IMR-90 (cell line): ENCODE measurements around the gene CCDC18. TPM values are rescaled to one million over a fixed set of nuclear protein-coding genes. Genes with fewer than 3 reads are reported as not detected.

ENCODE experiments used
- ATAC-seq: fragments of 200-7000 bp; cut with Tn5 transposase; 2 replicates; pipeline ENCODE4 v1.9.1; 2020; ENCODE audit warnings: low read depth, mild to moderate bottlenecking, moderate library complexity
- BruUV-seq: library from RNA; stranded (reverse); fragments of 400-500 nt; replicated peaks from 2 replicates; lab custom pipeline; 2021; lab: Mats Ljungman, UMichigan
- CTCF ChIA-PET: fragments of 300-600 bp; formaldehyde crosslinking; extraction: SDS; loops from one replicate; lab custom pipeline; 2021; ENCODE audit warnings: antibody characterized with exemption; lab: Yijun Ruan, JAX
- POLR2A ChIA-PET: fragments of 300-600 bp; sonication (Branson Sonifier 250); formaldehyde crosslinking; loops from one replicate; lab custom pipeline; 2022; ENCODE audit warnings: antibody characterized with exemption; ENCODE audit not compliant: unreplicated experiment; lab: Charles Lee
- DNase-seq: peaks from one replicate; pipeline ENCODE4 v3.0.0; 2013
- H2AFZ ChIP-seq: replicated peaks from 2 replicates; pipeline ENCODE3; 2013; ENCODE audit warnings: low read length, mild to moderate bottlenecking; ENCODE audit not compliant: poor library complexity
- H2AK5ac ChIP-seq: 2 replicates; pipeline ENCODE4 v1.6.1; 2013; ENCODE audit warnings: low read depth, low read length, inconsistent platforms
- H2AK9ac ChIP-seq: replicated peaks from 2 replicates; pipeline ENCODE3; 2013; ENCODE audit warnings: mild to moderate bottlenecking, low read depth, low read length, moderate library complexity; ENCODE audit not compliant: poor library complexity
- H2BK120ac ChIP-seq: 2 replicates; pipeline ENCODE4 v1.6.1; 2013; ENCODE audit warnings: low read depth, low read length, inconsistent platforms
- H2BK15ac ChIP-seq: 3 replicates; pipeline ENCODE4 v1.6.1; 2013; ENCODE audit warnings: low read depth, low read length, inconsistent platforms
- H2BK20ac ChIP-seq: 2 replicates; pipeline ENCODE4 v1.6.1; 2013; ENCODE audit warnings: low read depth, mild to moderate bottlenecking, inconsistent platforms, low read length, moderate library complexity
- H2BK5ac ChIP-seq: 2 replicates; pipeline ENCODE4 v1.6.1; 2013; ENCODE audit warnings: mild to moderate bottlenecking, low read depth, low read length, inconsistent platforms; ENCODE audit not compliant: poor library complexity, severe bottlenecking
- H3K14ac ChIP-seq: replicated peaks from 2 replicates; pipeline ENCODE4 v1.6.1; 2013; ENCODE audit warnings: low read depth, low read length, inconsistent platforms
- H3K18ac ChIP-seq: 2 replicates; pipeline ENCODE4 v1.6.1; 2013; ENCODE audit warnings: low read depth, low read length, control low read depth
- H3K23ac ChIP-seq: 2 replicates; pipeline ENCODE4 v1.6.1; 2013; ENCODE audit warnings: low read depth, low read length, inconsistent platforms
- H3K27ac ChIP-seq: 2 replicates; pipeline ENCODE4 v1.5.1; 2013; ENCODE audit warnings: mild to moderate bottlenecking, control low read depth, low read length; ENCODE audit not compliant: insufficient read depth
- H3K27me3 ChIP-seq: 2 replicates; pipeline ENCODE4 v1.6.1; 2013; ENCODE audit warnings: low read length; ENCODE audit not compliant: control insufficient read depth, insufficient read depth
- H3K36me3 ChIP-seq: 2 replicates; pipeline ENCODE4 v1.6.1; 2013; ENCODE audit warnings: low read length, mixed read lengths; ENCODE audit not compliant: control insufficient read depth, insufficient read depth
- H3K4ac ChIP-seq: 2 replicates; pipeline ENCODE4 v1.6.1; 2013; ENCODE audit warnings: low read depth, low read length, inconsistent platforms
- H3K4me1 ChIP-seq: 2 replicates; pipeline ENCODE4 v1.6.1; 2013; ENCODE audit warnings: low read length, mixed read lengths; ENCODE audit not compliant: control insufficient read depth, insufficient read depth
- H3K4me2 ChIP-seq: 2 replicates; pipeline ENCODE4 v1.6.1; 2013; ENCODE audit warnings: low read depth, mild to moderate bottlenecking, control low read depth, low read length, moderate library complexity
- H3K4me3 ChIP-seq: 2 replicates; pipeline ENCODE4 v1.5.1; 2013; ENCODE audit warnings: low read depth, mild to moderate bottlenecking, control low read depth, low read length, moderate library complexity; ENCODE audit not compliant: insufficient read depth
- H3K56ac ChIP-seq: 2 replicates; pipeline ENCODE4 v1.6.1; 2013; ENCODE audit warnings: low read length, inconsistent platforms; ENCODE audit not compliant: insufficient read depth; ENCODE audit errors: extremely low read depth
- H3K79me1 ChIP-seq, 2 experiments: 2 replicates each; pipeline ENCODE4 v1.6.1; 2013; ENCODE audit warnings: low read length in 2 of 2, inconsistent platforms in 1 of 2, low read depth in 1 of 2
- H3K9ac ChIP-seq: 2 replicates; pipeline ENCODE4 v1.6.1; 2013; ENCODE audit warnings: low read depth, low read length, control low read depth
- H3K9me1 ChIP-seq: 2 replicates; pipeline ENCODE4 v1.6.1; 2013; ENCODE audit warnings: low read length, inconsistent platforms; ENCODE audit not compliant: insufficient read depth
- H3K9me3 ChIP-seq: 2 replicates; pipeline ENCODE4 v1.6.1; 2013; ENCODE audit warnings: low read length; ENCODE audit not compliant: control insufficient read depth, insufficient read depth
- H4K20me1 ChIP-seq: 2 replicates; pipeline ENCODE4 v1.6.1; 2013; ENCODE audit warnings: low read length, inconsistent platforms; ENCODE audit not compliant: insufficient read depth
- H4K5ac ChIP-seq: 2 replicates; pipeline ENCODE4 v1.6.1; 2013; ENCODE audit warnings: mild to moderate bottlenecking, low read depth, low read length, control low read depth
- H4K8ac ChIP-seq, 2 experiments: 2 replicates each; pipeline ENCODE4 v1.6.1; 2013; ENCODE audit warnings: low read depth in 2 of 2, low read length in 2 of 2, control low read depth in 1 of 2, inconsistent platforms in 1 of 2
- H4K91ac ChIP-seq: 2 replicates; pipeline ENCODE4 v1.6.1; 2013; ENCODE audit warnings: low read depth, low read length, inconsistent platforms; ENCODE audit not compliant: insufficient read depth
- BHLHE40 ChIP-seq: fragments of 150-350 bp; IDR thresholded peaks from 2 replicates; pipeline ENCODE4 v1.6.1; 2016; ENCODE audit warnings: mild to moderate bottlenecking, low read depth, low read length
- CEBPB ChIP-seq: IDR thresholded peaks from 2 replicates; pipeline ENCODE4 v1.6.1; 2012; ENCODE audit warnings: low read depth, low read length, improper control_type of control experiment
- CHD1 ChIP-seq: IDR thresholded peaks from 2 replicates; pipeline ENCODE4 v1.6.1; 2012; ENCODE audit warnings: low read depth, low read length, improper control_type of control experiment
- ELK1 ChIP-seq: fragments of 150-350 bp; IDR thresholded peaks from 2 replicates; pipeline ENCODE4 v1.6.1; 2016; ENCODE audit warnings: low read depth, mild to moderate bottlenecking, low read length, moderate library complexity, borderline replicate concordance
- MAFK ChIP-seq: IDR thresholded peaks from 2 replicates; pipeline ENCODE4 v1.6.1; 2012; ENCODE audit warnings: low read depth, low read length, improper control_type of control experiment
- MAZ ChIP-seq: IDR thresholded peaks from 2 replicates; pipeline ENCODE4 v1.6.1; 2012; ENCODE audit warnings: low read depth, mild to moderate bottlenecking, low read length, improper control_type of control experiment, moderate library complexity, borderline replicate concordance
- MXI1 ChIP-seq: IDR thresholded peaks from 2 replicates; pipeline ENCODE4 v1.6.1; 2012; ENCODE audit warnings: low read depth, mild to moderate bottlenecking, low read length, moderate library complexity, borderline replicate concordance
- NFE2L2 ChIP-seq: fragments of 150-350 bp; IDR thresholded peaks from 2 replicates; pipeline ENCODE4 v1.6.1; 2016; ENCODE audit warnings: low read depth, mild to moderate bottlenecking, low read length
- POLR2A ChIP-seq: IDR thresholded peaks from 2 replicates; pipeline ENCODE4 v1.6.1; 2012; ENCODE audit warnings: mild to moderate bottlenecking, low read depth, low read length
- RAD21 ChIP-seq: IDR thresholded peaks from 2 replicates; pipeline ENCODE4 v1.6.1; 2012; ENCODE audit warnings: low read length, improper control_type of control experiment
- RCOR1 ChIP-seq: IDR thresholded peaks from 2 replicates; pipeline ENCODE4 v1.6.1; 2012; ENCODE audit warnings: mild to moderate bottlenecking, low read length, improper control_type of control experiment; ENCODE audit not compliant: insufficient replicate concordance
- RFX5 ChIP-seq: IDR thresholded peaks from 2 replicates; pipeline ENCODE4 v1.8.0; 2012; ENCODE audit warnings: low read depth, mild to moderate bottlenecking, low read length, moderate library complexity
- SMC3 ChIP-seq: fragments of 150-350 bp; IDR thresholded peaks from 2 replicates; pipeline ENCODE4 v1.6.1; 2016; ENCODE audit warnings: low read depth, mild to moderate bottlenecking, antibody characterized with exemption, low read length, moderate library complexity
- dilution Hi-C: fragments of 300-500 bp; cut with HindIII; formaldehyde crosslinking; loops from one replicate; pipeline ENCODE4 v1.14.3; 2018; ENCODE audit warnings: low sequenced_read_pairs; ENCODE audit not compliant: unreplicated experiment
- in situ Hi-C: fragments of 300-500 bp; cut with MboI; formaldehyde crosslinking; loops from 3 replicates; pipeline ENCODE4 v1.14.3; 2019; ENCODE audit warnings: low sequenced_read_pairs, inconsistent platforms, mixed read lengths
- intact Hi-C: fragments of 100-400 bp; cut with micrococcal nuclease; formaldehyde crosslinking; loops from 2 replicates; pipeline ENCODE4 v1.10.0; 2022
- polyA plus RNA-seq, 3 experiments: library from polyadenylated mRNA; depleted of rRNA; stranded (reverse); fragments of >200 nt; gene quantifications; 2 replicates each; pipeline ENCODE4 v1.2.3, GENCODE V29; 2012; ENCODE audit warnings: low replicate concordance in 1 of 3
- total RNA-seq: library from RNA; depleted of rRNA; stranded (reverse); fragments of >200 nt; gene quantifications from 2 replicates; pipeline ENCODE4 v1.2.3, GENCODE V29; 2012
- TF ChIP-seq, protein P1 (sequence below): fragments of 150-350 bp; IDR thresholded peaks from 2 replicates; pipeline ENCODE4 v1.6.1; 2017; ENCODE audit warnings: mild to moderate bottlenecking, antibody characterized with exemption, low read length, low read depth
- TF ChIP-seq, protein P2 (sequence below): conservative IDR thresholded peaks from 2 replicates; pipeline ENCODE4 v1.5.1; 2012; ENCODE audit warnings: mild to moderate bottlenecking, low read depth, low read length, improper control_type of control experiment

Gene CCDC18
- total and polyA plus RNA-seq, 2 of the 4 experiments (the other 2 are of a cell fraction) = 5.5 to 7.3 TPM

GRCh38 chr1:93306920-93307319 lies 126.4 kb downstream of the CCDC18 start:
- POLR2A ChIA-PET = no interaction called here
- dilution Hi-C loops (no loop called here), in situ Hi-C loops (loop anchor here (10.0 kb wide), 3 partner anchors 118 to 528 kb away; no protein-coding TSS in a partner anchor), intact Hi-C loops (loop anchor here (10.0 kb wide), 1 partner anchor 282 kb away; no protein-coding TSS in a partner anchor)
- H3K9me3 ChIP-seq = no peaks in the 10 kb centered on the region
- H2AK9ac ChIP-seq = no peak overlapping the region
- no TSS peak for BruUV-seq
- H3K14ac ChIP-seq = no peak overlapping the region
- no peaks in the 10 kb centered on the region for H3K36me3 ChIP-seq
- H3K9ac ChIP-seq = no peak overlapping the region
- no peaks in the 10 kb centered on the region for H4K20me1 ChIP-seq
- no peak overlapping the region for H2BK5ac ChIP-seq
- TF ChIP-seq RAD21 (no peak), MXI1 (no peak), MAFK (no peak), CHD1 (no peak), MAZ (no peak), POLR2A (no peak), ELK1 (no peak), RCOR1 (no peak), SMC3 (no peak), RFX5 (no peak), NFE2L2 (no peak), BHLHE40 (no peak), CEBPB (no peak)
- TF ChIP-seq, protein P1, sequence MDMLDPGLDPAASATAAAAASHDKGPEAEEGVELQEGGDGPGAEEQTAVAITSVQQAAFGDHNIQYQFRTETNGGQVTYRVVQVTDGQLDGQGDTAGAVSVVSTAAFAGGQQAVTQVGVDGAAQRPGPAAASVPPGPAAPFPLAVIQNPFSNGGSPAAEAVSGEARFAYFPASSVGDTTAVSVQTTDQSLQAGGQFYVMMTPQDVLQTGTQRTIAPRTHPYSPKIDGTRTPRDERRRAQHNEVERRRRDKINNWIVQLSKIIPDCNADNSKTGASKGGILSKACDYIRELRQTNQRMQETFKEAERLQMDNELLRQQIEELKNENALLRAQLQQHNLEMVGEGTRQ = no peak
- TF ChIP-seq, protein P2, sequence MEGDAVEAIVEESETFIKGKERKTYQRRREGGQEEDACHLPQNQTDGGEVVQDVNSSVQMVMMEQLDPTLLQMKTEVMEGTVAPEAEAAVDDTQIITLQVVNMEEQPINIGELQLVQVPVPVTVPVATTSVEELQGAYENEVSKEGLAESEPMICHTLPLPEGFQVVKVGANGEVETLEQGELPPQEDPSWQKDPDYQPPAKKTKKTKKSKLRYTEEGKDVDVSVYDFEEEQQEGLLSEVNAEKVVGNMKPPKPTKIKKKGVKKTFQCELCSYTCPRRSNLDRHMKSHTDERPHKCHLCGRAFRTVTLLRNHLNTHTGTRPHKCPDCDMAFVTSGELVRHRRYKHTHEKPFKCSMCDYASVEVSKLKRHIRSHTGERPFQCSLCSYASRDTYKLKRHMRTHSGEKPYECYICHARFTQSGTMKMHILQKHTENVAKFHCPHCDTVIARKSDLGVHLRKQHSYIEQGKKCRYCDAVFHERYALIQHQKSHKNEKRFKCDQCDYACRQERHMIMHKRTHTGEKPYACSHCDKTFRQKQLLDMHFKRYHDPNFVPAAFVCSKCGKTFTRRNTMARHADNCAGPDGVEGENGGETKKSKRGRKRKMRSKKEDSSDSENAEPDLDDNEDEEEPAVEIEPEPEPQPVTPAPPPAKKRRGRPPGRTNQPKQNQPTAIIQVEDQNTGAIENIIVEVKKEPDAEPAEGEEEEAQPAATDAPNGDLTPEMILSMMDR = no peak
- no peak for ATAC-seq
- no peak overlapping the region for H3K18ac ChIP-seq
- no peak overlapping the region for H4K91ac ChIP-seq
- no peak overlapping the region for H3K4ac ChIP-seq
- H3K23ac ChIP-seq = no peak overlapping the region
- no peak overlapping the region for H3K27ac ChIP-seq
- no peaks in the 10 kb centered on the region for H3K4me1 ChIP-seq
- no peaks in the 10 kb centered on the region for H3K9me1 ChIP-seq
- no peak overlapping the region for H2BK20ac ChIP-seq
- no peak overlapping the region for H3K4me3 ChIP-seq
- H3K27me3 ChIP-seq = no peaks in the 10 kb centered on the region
- H3K79me1 ChIP-seq = no peaks in the 10 kb centered on the region
- H2AFZ ChIP-seq = no peak overlapping the region
- H2AK5ac ChIP-seq = no peak overlapping the region
- no peak overlapping the region for H3K56ac ChIP-seq
- DNase-seq = no peak
- no peak overlapping the region for H2BK120ac ChIP-seq
- H2BK15ac ChIP-seq = no peak overlapping the region
- CTCF ChIA-PET = no interaction called here
- H3K4me2 ChIP-seq = no peak overlapping the region
- H4K5ac ChIP-seq = no peak overlapping the region
- H4K8ac ChIP-seq = no peak overlapping the region
